ENCODE results near the gene C1orf105.
"Not testable (repeated sequence)": the region's sequence is repeated elsewhere in the genome, so short reads cannot be mapped to it uniquely, and the experiment has no call there.

Gene C1orf105

GRCh38 chr1:172487550-172487949, 67.1 kb downstream of the C1orf105 start:
- DNase-seq (ENCODE audit: low read depth in 2 of 2), result no peak

GRCh38 chr1:172488393-172488792, 67.9 kb downstream of the C1orf105 start:
- DNase-seq (ENCODE audit: low read depth in 2 of 2), result no peak

- DNase-seq (ENCODE audit: low read depth in 2 of 2), result no peak
Observed at GRCh38 chr1:172489847-172490246, 69.4 kb downstream of the C1orf105 start.

DNA sequence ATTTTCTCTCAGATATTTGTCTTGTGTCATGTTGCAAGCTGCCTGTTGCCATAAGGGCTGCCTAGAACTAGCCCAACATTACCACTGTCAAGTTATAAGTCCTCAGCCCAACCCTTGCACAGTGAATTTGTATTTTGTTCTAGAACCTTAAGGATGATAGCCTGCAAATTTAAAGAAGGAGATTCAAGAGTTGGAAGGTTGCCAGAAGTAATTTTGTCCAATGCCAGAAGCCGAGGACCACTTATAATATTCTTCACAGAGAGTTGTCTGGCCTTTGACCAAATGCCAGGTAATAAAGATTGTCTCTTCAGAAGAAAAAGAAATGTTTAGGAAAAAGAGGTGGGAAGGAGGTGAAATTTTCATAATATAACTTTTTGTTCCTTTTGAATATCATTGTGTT, 71.9 kb downstream of the C1orf105 start:
- DNase-seq (ENCODE audit: low read depth in 2 of 2), result no peak

GRCh38 chr1:172494166-172494565, 73.7 kb downstream of the C1orf105 start:
- DNase-seq (ENCODE audit: low read depth in 2 of 2), result no peak

DNA sequence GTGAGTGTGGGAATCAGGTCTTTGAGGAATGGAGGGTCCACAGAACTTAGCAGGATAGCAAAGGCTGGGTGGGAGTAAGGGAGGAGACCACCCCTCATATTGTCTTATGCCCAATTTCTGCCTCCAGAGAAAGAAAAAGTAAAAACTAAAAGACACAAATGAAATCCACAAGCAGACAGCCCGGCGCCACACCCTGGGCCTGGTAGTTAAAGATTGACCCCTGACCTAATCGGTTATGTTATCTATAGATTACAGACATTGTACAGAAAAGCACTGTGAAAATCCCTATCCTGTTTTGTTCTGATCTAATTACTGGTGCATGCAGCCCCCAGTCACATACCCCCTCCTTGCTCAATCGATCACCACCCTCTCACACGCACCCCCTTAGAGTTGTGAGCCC, 75.6 kb downstream of the C1orf105 start:
- not testable (repeated sequence) for DNase-seq (ENCODE audit: low read depth in 2 of 2)

- no peak for DNase-seq (ENCODE audit: low read depth in 2 of 2)
Observed at GRCh38 chr1:172496678-172497077, 76.2 kb downstream of the C1orf105 start.

DNA sequence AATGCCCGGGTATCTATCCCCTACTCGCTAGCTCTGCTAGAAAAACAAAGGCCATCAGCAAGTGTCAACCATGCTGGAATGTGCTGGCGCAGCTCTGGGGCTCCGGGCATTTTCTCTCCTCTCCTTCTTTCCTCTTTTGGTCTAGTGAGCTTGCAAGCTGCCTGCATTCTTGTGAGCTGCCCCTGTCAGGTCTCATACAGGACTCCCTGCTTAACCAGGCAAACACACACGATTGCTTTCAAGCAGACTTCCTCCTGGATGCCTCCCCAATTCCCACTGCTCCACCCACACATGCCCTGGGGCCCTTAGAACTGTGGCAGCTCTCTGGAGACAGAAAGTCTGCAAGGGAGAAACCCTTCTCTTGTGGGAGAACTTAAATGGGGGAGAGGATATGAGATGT, 76.7 kb downstream of the C1orf105 start:
- no peak for DNase-seq (ENCODE audit: low read depth in 2 of 2)

- DNase-seq (ENCODE audit: low read depth in 2 of 2), result no peak
Observed at GRCh38 chr1:172498857-172499256, 78.4 kb downstream of the C1orf105 start.

GRCh38 chr1:172499636-172500141, 79.2 kb downstream of the C1orf105 start:
- no peak for DNase-seq (ENCODE audit: low read depth in 2 of 2)

- DNase-seq (ENCODE audit: low read depth in 2 of 2), result no peak
Observed at GRCh38 chr1:172500207-172500606, 79.7 kb downstream of the C1orf105 start.

DNA sequence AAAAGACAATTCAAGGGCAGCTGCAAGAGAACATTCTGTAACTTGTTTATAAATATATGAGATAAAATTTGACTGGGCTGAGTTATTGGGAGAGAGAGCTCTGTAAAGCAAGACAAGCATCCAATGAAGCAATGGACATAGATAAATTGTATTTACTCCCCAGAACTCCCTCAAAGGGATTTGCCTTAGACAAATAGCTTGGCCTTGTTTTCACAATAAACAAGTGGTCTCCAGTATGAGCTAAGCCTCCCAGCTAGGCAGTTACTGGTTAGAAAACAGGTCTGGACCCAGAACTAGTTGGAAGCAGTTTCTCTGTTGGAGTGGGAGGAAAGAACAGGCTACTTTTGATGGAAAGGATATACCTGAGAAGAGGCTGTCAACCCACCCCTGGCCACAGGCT, 87.3 kb downstream of the C1orf105 start:
- DNase-seq (ENCODE audit: low read depth in 2 of 2), result no peak

GRCh38 chr1:172510479-172510878, 90.0 kb downstream of the C1orf105 start:
- DNase-seq (ENCODE audit: low read depth in 2 of 2), result no peak

GRCh38 chr1:172512591-172512990, 92.1 kb downstream of the C1orf105 start:
- DNase-seq (ENCODE audit: low read depth in 2 of 2), result no peak

DNA sequence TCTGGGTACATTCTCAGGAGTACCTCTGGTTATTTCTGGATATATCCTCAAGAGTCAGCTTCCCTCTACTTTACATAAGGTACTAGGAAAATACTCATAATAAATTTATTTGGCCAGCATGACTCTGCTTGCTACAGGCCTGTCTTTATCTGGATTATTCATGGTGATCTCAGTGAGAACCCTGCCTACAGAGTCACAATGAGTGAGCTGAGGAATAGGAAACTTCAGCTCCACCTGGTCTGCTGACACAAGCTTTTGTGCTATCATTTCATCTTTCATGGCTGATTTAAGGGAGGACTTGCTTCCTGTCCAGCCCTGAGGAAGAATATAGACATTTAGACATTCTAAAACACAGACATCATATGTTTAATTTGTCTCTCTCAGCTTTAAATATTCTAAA, 93.0 kb downstream of the C1orf105 start:
- no peak for DNase-seq (ENCODE audit: low read depth in 2 of 2)

DNA sequence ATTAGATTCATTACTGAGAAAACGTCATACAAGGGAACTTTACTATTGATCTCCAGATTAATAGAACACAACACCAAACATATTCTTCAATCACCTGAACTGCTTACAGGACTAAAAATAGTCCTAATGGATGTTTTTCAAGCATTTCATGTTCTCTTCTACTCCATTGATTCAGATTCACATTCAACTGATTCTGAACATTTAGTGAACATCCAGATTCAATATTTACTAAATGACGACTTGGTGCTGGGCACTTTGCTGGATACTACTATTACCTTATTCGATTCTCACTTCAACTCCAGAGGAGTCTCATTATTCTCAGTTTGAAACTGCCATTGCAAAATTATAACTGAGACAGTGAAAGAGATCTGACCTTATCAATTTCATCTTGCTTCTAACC, 93.6 kb downstream of the C1orf105 start:
- DNase-seq (ENCODE audit: low read depth in 2 of 2), result no peak

DNA sequence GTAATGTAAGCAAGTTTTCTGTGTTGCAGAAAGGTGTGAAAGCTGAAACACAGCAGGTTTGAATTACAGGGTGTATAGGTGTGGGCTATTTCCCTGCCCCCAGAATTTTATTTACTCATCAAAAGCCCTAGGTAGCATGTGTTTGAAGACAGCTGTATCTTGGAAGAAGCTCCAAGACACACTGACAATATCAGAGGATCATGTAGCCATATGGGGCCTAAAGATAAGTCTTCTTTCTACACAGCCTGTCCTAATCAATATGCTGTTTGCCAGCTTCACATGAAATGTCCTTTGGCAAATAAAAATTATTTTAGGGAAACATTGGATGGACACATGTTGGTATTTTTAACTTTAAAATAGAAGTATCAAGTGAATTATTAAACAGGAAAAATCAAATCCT, 95.0 kb downstream of the C1orf105 start:
- no peak for DNase-seq (ENCODE audit: low read depth in 2 of 2)

DNA sequence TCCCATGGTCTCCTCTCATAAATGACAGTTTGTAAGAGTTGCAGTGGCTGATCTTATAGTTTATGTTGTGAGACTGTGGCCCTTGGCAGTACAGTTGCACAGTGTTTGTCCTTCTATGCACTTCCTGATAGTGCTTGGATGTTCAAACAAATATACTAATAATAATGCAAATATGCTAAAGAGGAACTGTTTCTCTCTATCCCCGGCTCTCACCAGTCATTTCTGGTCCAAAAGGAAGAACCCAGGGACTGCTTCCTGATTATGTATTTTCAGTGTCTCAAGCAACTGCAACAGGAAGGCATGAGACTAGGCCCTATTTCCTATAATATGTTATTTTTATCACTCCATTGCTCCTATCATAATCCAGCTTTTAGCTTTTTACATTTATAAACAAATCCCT, 95.4 kb downstream of the C1orf105 start:
- no peak for DNase-seq (ENCODE audit: low read depth in 2 of 2)

GRCh38 chr1:172517081-172517480, 96.6 kb downstream of the C1orf105 start:
- no peak for DNase-seq (ENCODE audit: low read depth in 2 of 2)

- no peak for DNase-seq (ENCODE audit: low read depth in 2 of 2)
Observed at GRCh38 chr1:172517545-172517944, 97.1 kb downstream of the C1orf105 start.

Data from stimulated activated CD8-positive, alpha-beta memory T cell treated with anti-CD3 and anti-CD28 coated beads, Interleukin-15, amount 100 ng/mL, for 4 hours (primary cell).